IMR-90 (cell line): Measurements from ENCODE around the gene FSIP2. TPM values are rescaled to one million over a fixed set of nuclear protein-coding genes. Genes with fewer than 3 reads are reported as not detected.

Experiments
- ATAC-seq: fragments of 200-7000 bp; cut with Tn5 transposase; 2 replicates; pipeline ENCODE4 v1.9.1; 2020; ENCODE audit warnings: low read depth, mild to moderate bottlenecking, moderate library complexity
- BruUV-seq: library from RNA; stranded (reverse); fragments of 400-500 nt; replicated peaks from 2 replicates; lab custom pipeline; 2021; lab: Mats Ljungman, UMichigan
- CTCF ChIA-PET: fragments of 300-600 bp; formaldehyde crosslinking; extraction: SDS; loops from one replicate; lab custom pipeline; 2021; ENCODE audit warnings: antibody characterized with exemption; lab: Yijun Ruan, JAX
- POLR2A ChIA-PET: fragments of 300-600 bp; sonication (Branson Sonifier 250); formaldehyde crosslinking; loops from one replicate; lab custom pipeline; 2022; ENCODE audit warnings: antibody characterized with exemption; ENCODE audit not compliant: unreplicated experiment; lab: Charles Lee
- DNase-seq: peaks from one replicate; pipeline ENCODE4 v3.0.0; 2013
- H2AFZ ChIP-seq: replicated peaks from 2 replicates; pipeline ENCODE3; 2013; ENCODE audit warnings: low read length, mild to moderate bottlenecking; ENCODE audit not compliant: poor library complexity
- H2AK5ac ChIP-seq: 2 replicates; pipeline ENCODE4 v1.6.1; 2013; ENCODE audit warnings: low read depth, low read length, inconsistent platforms
- H2AK9ac ChIP-seq: replicated peaks from 2 replicates; pipeline ENCODE3; 2013; ENCODE audit warnings: mild to moderate bottlenecking, low read depth, low read length, moderate library complexity; ENCODE audit not compliant: poor library complexity
- H2BK120ac ChIP-seq: 2 replicates; pipeline ENCODE4 v1.6.1; 2013; ENCODE audit warnings: low read depth, low read length, inconsistent platforms
- H2BK15ac ChIP-seq: 3 replicates; pipeline ENCODE4 v1.6.1; 2013; ENCODE audit warnings: low read depth, low read length, inconsistent platforms
- H2BK20ac ChIP-seq: 2 replicates; pipeline ENCODE4 v1.6.1; 2013; ENCODE audit warnings: low read depth, mild to moderate bottlenecking, inconsistent platforms, low read length, moderate library complexity
- H2BK5ac ChIP-seq: 2 replicates; pipeline ENCODE4 v1.6.1; 2013; ENCODE audit warnings: mild to moderate bottlenecking, low read depth, low read length, inconsistent platforms; ENCODE audit not compliant: poor library complexity, severe bottlenecking
- H3K14ac ChIP-seq: replicated peaks from 2 replicates; pipeline ENCODE4 v1.6.1; 2013; ENCODE audit warnings: low read depth, low read length, inconsistent platforms
- H3K18ac ChIP-seq: 2 replicates; pipeline ENCODE4 v1.6.1; 2013; ENCODE audit warnings: low read depth, low read length, control low read depth
- H3K23ac ChIP-seq: 2 replicates; pipeline ENCODE4 v1.6.1; 2013; ENCODE audit warnings: low read depth, low read length, inconsistent platforms
- H3K27ac ChIP-seq: 2 replicates; pipeline ENCODE4 v1.5.1; 2013; ENCODE audit warnings: mild to moderate bottlenecking, control low read depth, low read length; ENCODE audit not compliant: insufficient read depth
- H3K27me3 ChIP-seq: 2 replicates; pipeline ENCODE4 v1.6.1; 2013; ENCODE audit warnings: low read length; ENCODE audit not compliant: control insufficient read depth, insufficient read depth
- H3K36me3 ChIP-seq: 2 replicates; pipeline ENCODE4 v1.6.1; 2013; ENCODE audit warnings: low read length, mixed read lengths; ENCODE audit not compliant: control insufficient read depth, insufficient read depth
- H3K4ac ChIP-seq: 2 replicates; pipeline ENCODE4 v1.6.1; 2013; ENCODE audit warnings: low read depth, low read length, inconsistent platforms
- H3K4me1 ChIP-seq: 2 replicates; pipeline ENCODE4 v1.6.1; 2013; ENCODE audit warnings: low read length, mixed read lengths; ENCODE audit not compliant: control insufficient read depth, insufficient read depth
- H3K4me2 ChIP-seq: 2 replicates; pipeline ENCODE4 v1.6.1; 2013; ENCODE audit warnings: low read depth, mild to moderate bottlenecking, control low read depth, low read length, moderate library complexity
- H3K4me3 ChIP-seq: 2 replicates; pipeline ENCODE4 v1.5.1; 2013; ENCODE audit warnings: low read depth, mild to moderate bottlenecking, control low read depth, low read length, moderate library complexity; ENCODE audit not compliant: insufficient read depth
- H3K56ac ChIP-seq: 2 replicates; pipeline ENCODE4 v1.6.1; 2013; ENCODE audit warnings: low read length, inconsistent platforms; ENCODE audit not compliant: insufficient read depth; ENCODE audit errors: extremely low read depth
- H3K79me1 ChIP-seq, 2 experiments: 2 replicates each; pipeline ENCODE4 v1.6.1; 2013; ENCODE audit warnings: low read length in 2 of 2, inconsistent platforms in 1 of 2, low read depth in 1 of 2
- H3K9ac ChIP-seq: 2 replicates; pipeline ENCODE4 v1.6.1; 2013; ENCODE audit warnings: low read depth, low read length, control low read depth
- H3K9me1 ChIP-seq: 2 replicates; pipeline ENCODE4 v1.6.1; 2013; ENCODE audit warnings: low read length, inconsistent platforms; ENCODE audit not compliant: insufficient read depth
- H3K9me3 ChIP-seq: 2 replicates; pipeline ENCODE4 v1.6.1; 2013; ENCODE audit warnings: low read length; ENCODE audit not compliant: control insufficient read depth, insufficient read depth
- H4K20me1 ChIP-seq: 2 replicates; pipeline ENCODE4 v1.6.1; 2013; ENCODE audit warnings: low read length, inconsistent platforms; ENCODE audit not compliant: insufficient read depth
- H4K5ac ChIP-seq: 2 replicates; pipeline ENCODE4 v1.6.1; 2013; ENCODE audit warnings: mild to moderate bottlenecking, low read depth, low read length, control low read depth
- H4K8ac ChIP-seq, 2 experiments: 2 replicates each; pipeline ENCODE4 v1.6.1; 2013; ENCODE audit warnings: low read depth in 2 of 2, low read length in 2 of 2, control low read depth in 1 of 2, inconsistent platforms in 1 of 2
- H4K91ac ChIP-seq: 2 replicates; pipeline ENCODE4 v1.6.1; 2013; ENCODE audit warnings: low read depth, low read length, inconsistent platforms; ENCODE audit not compliant: insufficient read depth
- FOS ChIP-seq: fragments of 150-350 bp; IDR thresholded peaks from 2 replicates; pipeline ENCODE4 v1.6.1; 2016; ENCODE audit warnings: low read depth, low read length
- NFE2L2 ChIP-seq: fragments of 150-350 bp; IDR thresholded peaks from 2 replicates; pipeline ENCODE4 v1.6.1; 2016; ENCODE audit warnings: low read depth, mild to moderate bottlenecking, low read length
- POLR2A ChIP-seq: IDR thresholded peaks from 2 replicates; pipeline ENCODE4 v1.6.1; 2012; ENCODE audit warnings: mild to moderate bottlenecking, low read depth, low read length
- RCOR1 ChIP-seq: IDR thresholded peaks from 2 replicates; pipeline ENCODE4 v1.6.1; 2012; ENCODE audit warnings: mild to moderate bottlenecking, low read length, improper control_type of control experiment; ENCODE audit not compliant: insufficient replicate concordance
- RFX5 ChIP-seq: IDR thresholded peaks from 2 replicates; pipeline ENCODE4 v1.8.0; 2012; ENCODE audit warnings: low read depth, mild to moderate bottlenecking, low read length, moderate library complexity
- SMC3 ChIP-seq: fragments of 150-350 bp; IDR thresholded peaks from 2 replicates; pipeline ENCODE4 v1.6.1; 2016; ENCODE audit warnings: low read depth, mild to moderate bottlenecking, antibody characterized with exemption, low read length, moderate library complexity
- WGBS, 2 experiments: methylation state at CpG; one replicate each; pipeline versions ENCODE4 v1.1.5 to v1.1.7; 2013; ENCODE audit warnings: missing lambda C conversion rate in 2 of 2; ENCODE audit not compliant: insufficient read length in 1 of 2; ENCODE audit errors: extremely low coverage in 2 of 2; 5-methylcytosine and 5-hydroxymethylcytosine counted together
- dilution Hi-C: fragments of 300-500 bp; cut with HindIII; formaldehyde crosslinking; loops from one replicate; pipeline ENCODE4 v1.14.3; 2018; ENCODE audit warnings: low sequenced_read_pairs; ENCODE audit not compliant: unreplicated experiment
- in situ Hi-C: fragments of 300-500 bp; cut with MboI; formaldehyde crosslinking; loops from 3 replicates; pipeline ENCODE4 v1.14.3; 2019; ENCODE audit warnings: low sequenced_read_pairs, inconsistent platforms, mixed read lengths
- intact Hi-C: fragments of 100-400 bp; cut with micrococcal nuclease; formaldehyde crosslinking; loops from 2 replicates; pipeline ENCODE4 v1.10.0; 2022
- polyA plus RNA-seq, 3 experiments: library from polyadenylated mRNA; depleted of rRNA; stranded (reverse); fragments of >200 nt; gene quantifications; 2 replicates each; pipeline ENCODE4 v1.2.3, GENCODE V29; 2012; ENCODE audit warnings: low replicate concordance in 1 of 3
- total RNA-seq: library from RNA; depleted of rRNA; stranded (reverse); fragments of >200 nt; gene quantifications from 2 replicates; pipeline ENCODE4 v1.2.3, GENCODE V29; 2012
- TF ChIP-seq, protein P1 (sequence below): fragments of 150-350 bp; IDR thresholded peaks from 2 replicates; pipeline ENCODE4 v1.6.1; 2017; ENCODE audit warnings: mild to moderate bottlenecking, antibody characterized with exemption, low read length, low read depth

FSIP2 gene
- total and polyA plus RNA-seq, 2 of the 4 experiments (the other 2 are of a cell fraction): under 0.01 to 0.02 TPM

DNA sequence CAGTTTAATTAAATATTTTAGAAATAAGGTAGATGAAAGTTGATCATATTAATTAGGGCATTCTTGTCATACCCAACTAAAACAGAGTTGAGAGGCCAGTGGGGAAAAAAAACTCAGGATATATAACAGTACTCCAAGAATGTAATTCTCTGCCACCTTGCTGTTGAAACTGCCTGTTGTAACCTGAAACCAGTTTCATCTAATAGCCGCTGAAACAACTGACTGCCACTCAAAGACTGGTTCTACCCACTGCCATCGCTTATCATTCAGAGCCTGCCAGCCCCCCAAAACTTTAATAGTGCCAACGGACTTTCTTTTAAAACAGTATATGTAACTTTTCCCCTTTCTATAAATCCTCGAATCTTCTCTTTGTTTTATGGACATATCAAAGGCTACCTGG lies 37.7 kb upstream of the FSIP2 start:
- Histone ChIP-seq H3K9ac (no peak overlapping the region), H2AK5ac (no peak overlapping the region)

More for the DNA sequence above, 37.7 kb upstream of the FSIP2 start:
- Histone ChIP-seq H4K5ac (no peak overlapping the region), H3K14ac (no peak overlapping the region), H3K27ac (no peak overlapping the region), H3K4me1 (no peaks in the 10 kb centered on the region), H4K20me1 (no peaks in the 10 kb centered on the region), H3K23ac (no peak overlapping the region), H3K9me3 (0 out of 2 replicates have a peak, but pooled peaks cover 3% of the 10 kb centered on the region), H3K9me1 (no peaks in the 10 kb centered on the region), H3K56ac (no peak overlapping the region), H2BK120ac (no peak overlapping the region), H3K18ac (no peak overlapping the region), H3K4me3 (no peak overlapping the region), H2BK20ac (no peak overlapping the region), H3K4ac (no peak overlapping the region), H3K79me1 (no peaks in the 10 kb centered on the region), H2BK5ac (no peak overlapping the region), H2AFZ (no peak overlapping the region), H4K8ac (no peak overlapping the region), H4K91ac (no peak overlapping the region), H3K36me3 (no peaks in the 10 kb centered on the region), H3K4me2 (no peak overlapping the region), H2BK15ac (no peak overlapping the region), H2AK9ac (no peak overlapping the region), H3K27me3 (no peaks in the 10 kb centered on the region)
- dilution Hi-C loops: no loop called here
- DNase-seq (no peak), ATAC-seq (no peak)
- intact Hi-C loops: no loop called here
- TF ChIP-seq NFE2L2: no peak
- TF ChIP-seq POLR2A: no peak
- TF ChIP-seq SMC3: no peak
- no peak for TF ChIP-seq FOS
- TF ChIP-seq, protein P1, sequence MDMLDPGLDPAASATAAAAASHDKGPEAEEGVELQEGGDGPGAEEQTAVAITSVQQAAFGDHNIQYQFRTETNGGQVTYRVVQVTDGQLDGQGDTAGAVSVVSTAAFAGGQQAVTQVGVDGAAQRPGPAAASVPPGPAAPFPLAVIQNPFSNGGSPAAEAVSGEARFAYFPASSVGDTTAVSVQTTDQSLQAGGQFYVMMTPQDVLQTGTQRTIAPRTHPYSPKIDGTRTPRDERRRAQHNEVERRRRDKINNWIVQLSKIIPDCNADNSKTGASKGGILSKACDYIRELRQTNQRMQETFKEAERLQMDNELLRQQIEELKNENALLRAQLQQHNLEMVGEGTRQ: no peak
- no peak for TF ChIP-seq RCOR1
- TF ChIP-seq RFX5: no peak
- CTCF ChIA-PET: no interaction called here
- in situ Hi-C loops: no loop called here
- BruUV-seq: no TSS peak
- WGBS, 2 experiments: 20% methylated on average over 1 of the region's 4 CpGs; no CpG with 5 or more reads in 1 of the 2 experiments
- POLR2A ChIA-PET: no interaction called here
